ENCODE results near the gene ATP11C.

GRCh38 chrX:139972113-139972512 is 39.3 kb upstream of the ATP11C start:
- no peak for TF ChIP-seq POLR2AphosphoS5 (IDR thresholded peaks at IDR 0.05; ENCODE audit: low read depth, low read length)
- TF ChIP-seq, protein P1, sequence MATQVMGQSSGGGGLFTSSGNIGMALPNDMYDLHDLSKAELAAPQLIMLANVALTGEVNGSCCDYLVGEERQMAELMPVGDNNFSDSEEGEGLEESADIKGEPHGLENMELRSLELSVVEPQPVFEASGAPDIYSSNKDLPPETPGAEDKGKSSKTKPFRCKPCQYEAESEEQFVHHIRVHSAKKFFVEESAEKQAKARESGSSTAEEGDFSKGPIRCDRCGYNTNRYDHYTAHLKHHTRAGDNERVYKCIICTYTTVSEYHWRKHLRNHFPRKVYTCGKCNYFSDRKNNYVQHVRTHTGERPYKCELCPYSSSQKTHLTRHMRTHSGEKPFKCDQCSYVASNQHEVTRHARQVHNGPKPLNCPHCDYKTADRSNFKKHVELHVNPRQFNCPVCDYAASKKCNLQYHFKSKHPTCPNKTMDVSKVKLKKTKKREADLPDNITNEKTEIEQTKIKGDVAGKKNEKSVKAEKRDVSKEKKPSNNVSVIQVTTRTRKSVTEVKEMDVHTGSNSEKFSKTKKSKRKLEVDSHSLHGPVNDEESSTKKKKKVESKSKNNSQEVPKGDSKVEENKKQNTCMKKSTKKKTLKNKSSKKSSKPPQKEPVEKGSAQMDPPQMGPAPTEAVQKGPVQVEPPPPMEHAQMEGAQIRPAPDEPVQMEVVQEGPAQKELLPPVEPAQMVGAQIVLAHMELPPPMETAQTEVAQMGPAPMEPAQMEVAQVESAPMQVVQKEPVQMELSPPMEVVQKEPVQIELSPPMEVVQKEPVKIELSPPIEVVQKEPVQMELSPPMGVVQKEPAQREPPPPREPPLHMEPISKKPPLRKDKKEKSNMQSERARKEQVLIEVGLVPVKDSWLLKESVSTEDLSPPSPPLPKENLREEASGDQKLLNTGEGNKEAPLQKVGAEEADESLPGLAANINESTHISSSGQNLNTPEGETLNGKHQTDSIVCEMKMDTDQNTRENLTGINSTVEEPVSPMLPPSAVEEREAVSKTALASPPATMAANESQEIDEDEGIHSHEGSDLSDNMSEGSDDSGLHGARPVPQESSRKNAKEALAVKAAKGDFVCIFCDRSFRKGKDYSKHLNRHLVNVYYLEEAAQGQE (IDR thresholded peaks at IDR 0.05; ENCODE audit: insufficient read depth in 1 of 2, low read depth in 2 of 2, low read length in 2 of 2), result no peak
- no peak for TF ChIP-seq TAF1 (IDR thresholded peaks at IDR 0.05; ENCODE audit: borderline replicate concordance, insufficient read depth, low read length)
